Raji (cell line): ENCODE data around the gene RAB4A.

Source experiments
- POLR2A ChIP-seq: IDR thresholded peaks from 2 replicates; pipeline ENCODE4 v1.6.1; 2011; ENCODE audit warnings: low read depth, low read length, control low read depth; ENCODE audit not compliant: insufficient read depth

RAB4A gene

DNA sequence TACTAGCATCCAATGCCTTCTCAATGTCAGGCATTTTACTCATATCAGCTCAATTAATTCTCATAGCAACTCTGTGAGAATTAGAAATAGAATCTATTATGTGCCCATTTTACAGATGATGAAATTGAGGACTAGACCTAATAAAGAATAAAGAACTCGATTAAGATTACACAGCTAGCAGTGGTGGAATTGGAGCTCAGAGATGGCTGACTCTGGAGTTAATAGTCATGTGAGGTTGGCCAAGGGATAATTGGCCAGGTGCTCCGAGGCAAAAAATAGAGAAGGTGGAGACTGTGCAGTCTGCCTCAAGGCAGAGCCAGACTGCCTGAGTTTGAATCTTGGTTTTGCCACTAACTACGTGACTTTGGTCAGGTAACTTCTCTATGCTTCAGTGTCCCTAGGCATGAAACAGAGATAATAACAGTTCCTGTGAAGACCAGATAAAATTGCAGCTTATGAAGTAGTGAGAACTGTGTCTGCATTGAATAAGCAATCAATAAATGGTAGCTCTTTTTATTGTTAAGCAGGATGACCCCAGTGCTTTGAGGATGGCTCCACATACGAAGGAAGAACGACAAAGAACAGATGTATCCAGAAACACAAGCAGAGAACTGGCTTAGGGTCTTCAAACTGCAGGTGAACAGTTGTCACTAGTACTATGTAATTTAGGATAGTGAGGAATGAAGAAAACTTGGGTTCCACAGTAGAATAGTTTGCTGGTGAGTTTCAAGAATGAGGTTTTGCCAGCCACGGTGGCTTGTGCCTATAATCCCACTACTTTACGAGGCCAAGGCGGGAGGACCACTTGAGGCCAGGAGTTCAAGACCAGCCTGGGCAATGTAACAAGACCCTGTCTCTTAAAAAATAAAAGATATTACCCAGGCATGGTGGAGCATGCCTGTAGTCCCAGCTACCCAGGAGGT lies 78.8 kb downstream of the RAB4A start:
- no peak for TF ChIP-seq POLR2A

GRCh38 chr1:229352975-229353374 lies 82.1 kb downstream of the RAB4A start:
- TF ChIP-seq POLR2A: no peak

GRCh38 chr1:229354226-229354625 lies 83.3 kb downstream of the RAB4A start:
- no peak for TF ChIP-seq POLR2A
